Measurements from ENCODE around the gene C1orf226. TPM values are rescaled to one million over a fixed set of nuclear protein-coding genes. Genes with fewer than 3 reads are reported as not detected.

C1orf226 gene
- total RNA-seq, 1 experiment from 2014 or later = 7.7 TPM

GRCh38 chr1:162416909-162417308 lies 35.4 kb downstream of the C1orf226 start:
- no peak for TF ChIP-seq ATF3 (IDR thresholded peaks at IDR 0.05)
- ATAC-seq = no peak
- POLR2A ChIA-PET = no interaction called here

DNA sequence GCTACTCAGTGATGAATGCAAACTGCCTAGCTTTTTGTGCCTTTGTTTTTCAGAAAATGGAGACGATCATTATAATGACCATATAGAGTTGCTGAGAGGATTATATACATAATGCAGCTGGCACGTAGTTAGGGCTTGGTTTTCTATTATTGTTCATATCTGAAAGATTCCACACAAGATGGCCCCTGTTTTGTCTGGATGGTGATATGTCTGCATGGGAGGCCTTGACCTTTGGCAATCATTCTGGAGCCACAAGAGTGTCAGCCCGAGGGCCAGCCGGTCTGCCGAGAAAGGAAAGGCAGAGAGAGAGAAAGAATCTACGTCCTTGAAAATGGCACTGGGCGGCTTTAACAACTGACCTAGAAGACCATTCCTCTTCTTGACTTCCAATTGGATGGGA lies 36.1 kb downstream of the C1orf226 start:
- Histone ChIP-seq H3K79me2 (ENCODE audit: insufficient read depth, low read length) (no peaks in the 10 kb centered on the region), H3K4me1 (ENCODE audit: control insufficient read depth in 1 of 2, insufficient read depth in 2 of 2, low read length in 2 of 2) (peaks cover 28 to 36% of the 10 kb centered on the region in 2 experiments; a peak in 3 of 4 replicates), H3K27me3 (ENCODE audit: insufficient read depth, low read length) (no peaks in the 10 kb centered on the region), H4K20me1 (ENCODE audit: insufficient read depth) (no peaks in the 10 kb centered on the region), H3K27ac (ENCODE audit: low read depth, low read length) (no peak overlapping the region), H2AFZ (ENCODE audit: low read depth, low read length, poor library complexity, severe bottlenecking) (no peak overlapping the region), H3K36me3 (ENCODE audit: control insufficient read depth in 1 of 2, insufficient read depth in 2 of 2, low read length in 2 of 2) (no peaks in the 10 kb centered on the region), H3K4me2 (ENCODE audit: low read length) (no peak overlapping the region), H3K9ac (ENCODE audit: low read length) (no peak overlapping the region), H3K9me3 (ENCODE audit: control insufficient read depth in 1 of 2, insufficient read depth in 1 of 2, low read depth in 1 of 2, low read length in 2 of 2) (no peaks in the 10 kb centered on the region), H3K4me3 (replicated peaks in 1 of 2; ENCODE audit: low read depth in 1 of 2, low read length in 2 of 2) (no peak overlapping the region), H3K9me2 (ENCODE audit: insufficient read depth) (no peaks in the 10 kb centered on the region)
- DNase-seq (ENCODE audit: low read depth, low spot score) = no peak
- intact Hi-C loops (cut with micrococcal nuclease) = no loop called here
- ATAC-seq = no peak
- no TSS peak for BruUV-seq (replicated peaks)
- POLR2A ChIA-PET = no interaction called here
- TF ChIP-seq POLR2AphosphoS5 (IDR thresholded peaks at IDR 0.05; ENCODE audit: low read depth, low read length) (no peak), SP1 (IDR thresholded peaks at IDR 0.05; ENCODE audit: low read depth) (no peak), ATF3 (IDR thresholded peaks at IDR 0.05) (no peak), JUND (IDR thresholded peaks at IDR 0.05) (no peak), CBX3 (IDR thresholded peaks at IDR 0.05; ENCODE audit: low read depth) (no peak)
- RAD21 ChIA-PET (ENCODE audit: low non-redundant PET in 1 of 2, low total read pairs in 2 of 2, uncharacterized antibody in 2 of 2, unreplicated experiment in 2 of 2) = no interaction called here
- CTCF ChIA-PET = no interaction called here

More at GRCh38 chr1:162416909-162417308, 35.4 kb downstream of the C1orf226 start:
- RAD21 ChIA-PET (ENCODE audit: low non-redundant PET in 1 of 2, low total read pairs in 2 of 2, uncharacterized antibody in 2 of 2, unreplicated experiment in 2 of 2) = no interaction called here
- H3K9ac ChIP-seq (ENCODE audit: low read length) = no peak overlapping the region
- no peaks in the 10 kb centered on the region for H3K27me3 ChIP-seq (ENCODE audit: insufficient read depth, low read length)
- DNase-seq (ENCODE audit: low read depth, low spot score) = no peak
- no peaks in the 10 kb centered on the region for H3K9me2 ChIP-seq (ENCODE audit: insufficient read depth)
- peaks cover 24 to 42% of the 10 kb centered on the region in 2 experiments; a peak in 3 of 4 replicates for H3K4me1 ChIP-seq (ENCODE audit: control insufficient read depth in 1 of 2, insufficient read depth in 2 of 2, low read length in 2 of 2)
- no peak overlapping the region for H3K27ac ChIP-seq (ENCODE audit: low read depth, low read length)
- intact Hi-C loops (cut with micrococcal nuclease) = no loop called here
- no peaks in the 10 kb centered on the region for H3K79me2 ChIP-seq (ENCODE audit: insufficient read depth, low read length)
- no peaks in the 10 kb centered on the region for H4K20me1 ChIP-seq (ENCODE audit: insufficient read depth)
- CTCF ChIA-PET = no interaction called here
- H3K4me3 ChIP-seq (replicated peaks in 1 of 2; ENCODE audit: low read depth in 1 of 2, low read length in 2 of 2) = no peak overlapping the region
- no TSS peak for BruUV-seq (replicated peaks)
- no peak overlapping the region for H3K4me2 ChIP-seq (ENCODE audit: low read length)
- H3K36me3 ChIP-seq (ENCODE audit: control insufficient read depth in 1 of 2, insufficient read depth in 2 of 2, low read length in 2 of 2) = no peaks in the 10 kb centered on the region
- H3K9me3 ChIP-seq (ENCODE audit: control insufficient read depth in 1 of 2, insufficient read depth in 1 of 2, low read depth in 1 of 2, low read length in 2 of 2) = no peaks in the 10 kb centered on the region
- no peak overlapping the region for H2AFZ ChIP-seq (ENCODE audit: low read depth, low read length, poor library complexity, severe bottlenecking)

Measured in HCT116 (cell line).